DMS 273 treated with DMSO at 0.1 percent for 48 hours (cell line): ENCODE data around the gene CHD9.
"Not testable (repeated sequence)": the region's sequence is repeated elsewhere in the genome, so short reads cannot be mapped to it uniquely, and the experiment has no call there.

Experiments used
- DNase-seq: peaks from one replicate; lab custom pipeline; 2025; lab: John Stamatoyannopoulos, UW

CHD9 gene

DNA sequence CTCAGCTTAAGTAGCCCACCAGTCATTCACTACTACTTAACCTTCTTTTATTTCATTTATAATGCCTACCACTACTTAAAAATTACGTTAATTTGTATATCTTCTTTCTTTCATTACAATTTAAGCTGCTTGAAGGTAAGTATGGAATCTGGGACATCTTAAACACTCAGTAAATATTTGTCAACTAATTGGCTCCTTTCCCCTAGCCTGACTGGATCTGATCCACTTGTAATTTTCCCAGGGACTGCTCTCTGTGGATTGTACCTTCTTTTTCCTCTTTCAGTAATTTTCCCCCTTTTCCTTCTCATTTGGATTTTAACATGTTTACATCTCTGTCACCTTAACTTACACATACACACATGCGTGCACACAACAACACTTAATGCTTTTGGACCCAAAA is 227.1 kb downstream of the CHD9 start:
- DNase-seq: no peak

DNA sequence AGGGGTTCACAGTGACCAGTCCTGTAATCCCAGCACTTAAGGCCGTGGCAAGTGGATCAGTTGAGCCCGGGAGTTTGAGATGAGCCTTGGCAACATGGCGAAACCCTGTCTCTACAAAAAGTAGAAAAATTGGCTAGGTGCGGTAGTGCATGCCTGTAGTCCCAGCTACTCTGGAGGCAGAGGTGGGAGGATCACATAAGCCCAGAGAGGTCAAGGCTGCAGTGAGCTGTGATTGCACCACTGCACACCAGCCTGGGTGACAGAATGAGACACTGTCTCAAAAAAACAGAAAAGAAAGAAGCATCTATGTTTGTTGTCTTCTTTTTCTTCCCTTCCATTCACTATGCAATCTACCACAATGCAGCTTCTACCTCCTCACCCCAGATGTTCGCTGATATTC is 227.5 kb downstream of the CHD9 start:
- DNase-seq: no peak

GRCh38 chr16:53282975-53283946 is 228.5 kb downstream of the CHD9 start:
- peak; percentile 2 for DNase-seq

DNA sequence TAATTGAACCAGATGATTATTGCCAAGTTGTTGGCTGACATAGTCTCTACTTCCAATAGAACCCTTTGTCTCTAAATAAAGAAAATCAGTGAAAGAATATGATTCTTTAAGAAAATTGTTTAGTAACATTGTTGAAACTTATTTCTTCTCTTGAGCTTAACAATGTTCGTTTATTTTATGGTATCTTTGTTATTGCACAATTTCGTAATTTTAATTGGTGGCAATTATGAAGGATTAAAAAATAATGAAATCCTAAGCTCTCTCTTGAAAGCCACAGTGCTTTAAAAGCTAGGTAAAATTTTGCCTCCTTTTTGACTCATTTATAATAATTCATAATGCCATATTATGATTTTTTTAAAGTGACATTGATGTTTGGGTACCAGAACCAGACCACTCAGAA is 230.4 kb downstream of the CHD9 start:
- no peak for DNase-seq

DNA sequence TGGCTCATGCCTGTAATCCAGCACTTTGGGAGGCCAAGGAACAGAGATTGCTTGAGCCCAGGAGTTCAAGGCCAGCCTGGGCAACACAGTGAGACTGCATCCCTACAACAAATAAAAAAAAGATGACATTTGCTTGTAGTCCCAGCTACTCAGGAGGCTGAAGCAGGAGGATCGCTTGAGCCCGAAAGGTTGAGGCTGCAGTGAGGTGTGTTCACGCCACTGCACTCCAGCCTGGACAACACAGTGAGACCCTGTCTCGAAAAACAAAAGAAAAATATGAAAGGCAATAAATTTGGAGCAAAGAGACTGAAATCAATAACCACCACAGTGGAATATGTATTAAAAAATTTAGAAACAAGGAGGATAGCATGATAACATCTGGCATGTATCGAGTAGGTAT is 235.7 kb downstream of the CHD9 start:
- no peak for DNase-seq

DNA sequence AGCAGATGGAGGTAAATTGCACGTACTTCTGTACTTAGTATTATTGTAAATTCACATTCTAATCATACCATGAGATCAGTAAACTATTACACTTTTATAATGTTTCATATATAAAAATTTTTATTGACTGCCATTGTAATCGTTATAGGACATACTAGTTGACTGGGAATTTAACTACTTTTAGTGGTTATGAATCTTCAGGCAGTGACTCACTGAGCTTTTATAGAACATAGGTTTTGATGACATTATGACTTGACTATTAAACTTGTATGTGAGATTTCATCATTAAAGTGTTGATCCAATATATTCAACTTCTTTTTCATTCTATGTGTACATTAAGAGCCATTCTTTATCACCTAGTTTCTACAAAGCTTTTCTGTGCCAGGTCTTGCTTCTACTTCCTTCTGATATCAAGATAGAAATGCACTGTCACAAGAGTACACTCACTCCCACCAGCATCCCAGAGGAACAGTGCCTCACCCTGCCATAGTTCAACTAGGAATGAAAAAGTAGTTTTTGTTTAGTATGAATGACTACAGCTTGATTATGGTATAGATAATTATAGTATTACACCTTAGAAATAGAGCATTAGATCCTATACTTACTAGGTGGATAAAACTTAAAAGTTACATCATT is 237.1 kb downstream of the CHD9 start:
- DNase-seq: no peak

DNA sequence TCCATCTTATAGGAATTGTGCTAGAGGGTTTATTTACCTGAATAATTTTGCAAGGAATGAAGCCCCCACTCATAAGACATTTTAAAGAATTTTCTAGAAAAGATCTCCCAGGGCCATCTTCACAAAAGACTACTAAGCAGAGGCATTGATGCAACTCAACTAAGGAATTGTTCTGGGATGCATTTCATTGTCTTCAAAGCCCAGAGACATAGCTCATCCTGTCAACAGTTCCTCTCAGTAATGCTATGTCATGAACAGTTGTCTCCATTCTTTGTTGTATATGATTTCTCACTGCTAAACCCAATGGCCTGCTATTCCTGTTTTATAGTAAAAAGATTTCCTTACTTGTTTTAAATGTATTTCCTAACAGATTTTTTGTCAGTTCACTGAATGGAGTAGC is 242.7 kb downstream of the CHD9 start:
- no peak for DNase-seq

DNA sequence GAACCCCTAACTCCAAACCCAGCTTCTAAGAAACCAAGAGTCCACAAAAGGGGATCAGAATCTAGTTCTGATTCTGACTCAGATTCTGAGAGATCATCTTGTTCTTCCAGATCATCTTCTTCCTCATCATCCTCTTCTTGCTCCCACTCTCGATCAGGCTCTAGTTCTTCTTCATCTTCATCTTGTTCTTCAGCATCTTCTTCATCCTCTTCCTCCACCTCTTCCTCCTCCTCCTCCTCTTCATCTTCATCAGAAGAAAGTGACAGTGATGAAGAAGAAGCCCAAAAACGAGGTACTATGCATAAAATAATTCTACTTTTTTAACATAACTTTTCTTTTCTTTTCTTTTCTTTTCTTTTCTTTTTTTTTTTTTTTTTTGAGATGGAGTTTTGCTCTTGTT is 249.5 kb downstream of the CHD9 start:
- no peak for DNase-seq

DNA sequence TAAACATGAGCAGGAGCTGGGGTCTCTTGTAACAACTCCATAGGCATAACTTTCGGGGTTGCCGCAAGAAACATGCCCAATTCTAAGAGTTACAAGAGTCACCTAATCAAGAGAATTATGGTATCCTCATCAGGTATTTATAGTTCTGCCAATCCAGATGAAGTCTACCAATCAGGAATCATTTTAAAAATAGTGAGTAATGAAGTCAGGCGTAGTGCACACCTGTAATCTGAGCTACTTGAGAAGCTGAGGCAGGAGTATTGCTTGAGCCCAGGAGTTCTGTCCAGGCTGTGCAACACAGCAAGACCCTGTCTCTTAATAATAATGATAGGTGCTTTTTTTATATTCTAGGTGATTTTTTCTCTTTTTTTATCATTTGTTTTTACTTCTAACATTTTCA is 251.0 kb downstream of the CHD9 start:
- DNase-seq: no peak

GRCh38 chr16:53309457-53309856 is 254.7 kb downstream of the CHD9 start:
- DNase-seq: no peak

DNA sequence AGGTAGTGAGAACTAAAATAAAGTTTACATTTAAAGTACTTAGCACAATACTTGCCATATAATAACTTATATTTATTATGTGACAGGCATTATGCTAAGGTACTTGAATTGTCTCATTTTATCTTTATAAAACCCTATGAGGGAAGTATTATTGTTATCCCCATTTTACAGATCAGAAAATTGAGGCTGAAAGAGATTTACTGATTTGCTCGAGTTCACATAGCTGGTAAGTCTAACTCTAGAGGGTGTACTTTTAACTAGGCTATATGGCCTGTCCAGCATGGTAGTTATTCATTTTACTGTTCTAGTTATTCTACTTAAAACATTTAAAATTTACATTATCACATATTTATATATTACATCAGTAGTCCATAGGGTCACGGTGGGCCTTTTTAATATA is 266.2 kb downstream of the CHD9 start:
- no peak for DNase-seq

DNA sequence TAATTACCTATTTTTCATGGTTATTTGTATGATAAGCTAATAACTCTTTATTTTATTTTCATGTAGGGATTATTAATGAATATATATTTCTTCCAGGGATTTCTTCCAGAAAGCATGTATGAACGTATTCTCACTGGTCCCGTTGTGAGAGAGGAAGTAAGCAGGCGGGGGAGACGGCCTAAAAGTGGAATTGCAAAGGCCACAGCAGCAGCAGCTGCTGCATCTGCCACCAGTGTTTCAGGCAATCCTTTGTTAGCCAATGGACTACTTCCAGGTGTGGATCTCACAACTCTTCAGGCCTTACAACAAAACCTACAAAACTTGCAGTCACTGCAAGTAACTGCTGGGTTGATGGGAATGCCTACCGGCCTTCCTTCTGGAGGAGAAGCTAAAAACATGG is 269.1 kb downstream of the CHD9 start:
- DNase-seq: no peak

GRCh38 chr16:53330991-53331390 is 276.2 kb downstream of the CHD9 start:
- not testable (repeated sequence) for DNase-seq

DNA sequence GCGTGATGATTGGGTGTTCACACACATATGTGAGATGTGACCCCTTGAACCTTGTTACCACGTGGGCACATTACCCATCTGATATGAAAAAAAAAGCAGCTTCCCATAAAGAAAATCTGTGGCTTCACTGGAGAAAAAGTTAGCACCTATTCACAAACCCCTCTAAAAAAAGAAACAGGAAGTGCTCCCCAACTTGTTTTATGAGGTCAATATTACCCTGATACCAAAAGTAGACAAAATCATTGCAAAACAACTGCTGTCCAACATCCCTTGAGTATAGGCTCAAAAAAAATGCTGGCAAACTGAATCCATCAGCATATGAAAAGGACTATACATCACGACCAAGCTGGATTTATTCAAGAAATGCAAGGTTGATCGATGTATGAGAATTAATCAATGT is 279.8 kb downstream of the CHD9 start:
- no peak for DNase-seq

- DNase-seq: no peak
Observed at GRCh38 chr16:53337294-53337693, 282.5 kb downstream of the CHD9 start.

DNA sequence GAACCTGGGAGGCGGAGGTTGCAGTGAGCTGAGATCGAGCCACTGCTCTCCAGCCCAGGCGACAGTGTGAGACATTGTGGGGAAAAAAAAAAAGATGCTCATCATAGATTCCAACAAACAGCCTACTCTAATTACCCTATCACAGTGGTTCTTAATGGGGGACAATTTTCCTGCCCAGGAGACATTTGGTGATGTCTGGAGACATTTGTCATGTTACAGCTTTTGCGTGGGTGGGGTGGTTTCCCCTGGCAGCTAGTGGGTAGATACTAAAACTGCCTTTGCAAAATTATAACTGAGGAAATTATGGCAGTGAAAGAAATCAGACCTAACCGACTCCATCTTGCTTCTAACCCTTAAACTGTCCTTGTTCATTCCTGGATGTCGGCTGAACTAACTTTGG is 287.0 kb downstream of the CHD9 start:
- no peak for DNase-seq

DNA sequence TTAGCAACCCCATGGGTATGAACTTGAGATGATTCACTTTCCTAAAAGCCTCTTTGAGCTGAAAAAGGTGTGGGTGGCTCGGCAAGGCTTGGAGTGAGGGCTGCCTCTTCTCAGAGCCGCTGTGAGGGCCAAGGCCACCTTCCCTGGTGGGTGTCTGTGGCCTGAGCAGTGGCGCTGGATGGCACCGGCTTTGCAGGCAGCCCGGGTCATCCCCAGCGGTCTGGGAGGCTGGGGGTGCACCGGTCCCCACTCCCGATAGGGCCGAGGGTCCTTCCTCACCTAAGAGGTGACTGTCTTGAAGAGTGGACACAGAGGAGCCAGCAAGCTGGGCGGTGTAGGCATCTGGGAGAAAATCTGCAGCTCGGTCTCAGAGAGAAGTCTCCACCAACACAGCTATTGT is 300.3 kb downstream of the CHD9 start:
- DNase-seq: no peak

- DNase-seq: no peak
Observed at GRCh38 chr16:53356478-53357207, 301.9 kb downstream of the CHD9 start.

DNA sequence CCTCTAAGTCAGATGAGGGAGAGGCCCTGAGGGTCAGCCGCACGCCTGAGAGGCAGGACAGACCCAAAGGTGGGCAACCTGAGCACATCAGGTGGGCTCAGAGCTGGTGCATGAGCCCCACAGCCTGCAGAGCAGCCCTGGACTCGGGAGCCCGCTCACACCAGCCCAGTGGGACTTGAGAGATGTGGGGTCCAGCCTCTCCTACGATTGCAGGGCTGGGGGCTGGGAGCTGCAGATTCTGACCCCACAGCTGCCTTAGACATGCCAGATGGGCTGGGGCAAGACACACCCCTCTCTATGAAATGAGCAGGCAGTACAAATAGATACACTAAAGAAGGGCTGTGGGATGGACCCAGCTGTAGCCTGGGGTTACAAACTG is 302.4 kb downstream of the CHD9 start:
- no peak for DNase-seq

DNA sequence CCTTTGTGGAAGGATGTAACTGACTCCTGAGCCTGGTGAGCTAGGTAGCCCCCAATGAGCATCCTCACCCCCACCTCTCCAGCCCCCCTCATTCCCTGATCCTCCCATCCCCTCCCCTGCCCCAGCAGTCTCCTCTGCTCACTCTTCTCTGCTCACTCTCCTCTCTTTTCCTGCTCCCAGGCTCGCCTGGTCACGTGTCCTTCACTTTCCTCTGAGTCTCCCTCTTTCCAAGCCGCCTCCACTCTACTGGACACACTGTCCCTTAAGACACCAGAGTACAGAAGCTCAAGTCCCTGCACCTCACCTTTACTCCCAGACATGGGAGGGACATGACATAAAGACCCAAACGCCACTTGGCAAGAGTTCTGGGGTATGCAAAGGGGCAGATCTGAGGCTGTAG is 303.2 kb downstream of the CHD9 start:
- no peak for DNase-seq

DNA sequence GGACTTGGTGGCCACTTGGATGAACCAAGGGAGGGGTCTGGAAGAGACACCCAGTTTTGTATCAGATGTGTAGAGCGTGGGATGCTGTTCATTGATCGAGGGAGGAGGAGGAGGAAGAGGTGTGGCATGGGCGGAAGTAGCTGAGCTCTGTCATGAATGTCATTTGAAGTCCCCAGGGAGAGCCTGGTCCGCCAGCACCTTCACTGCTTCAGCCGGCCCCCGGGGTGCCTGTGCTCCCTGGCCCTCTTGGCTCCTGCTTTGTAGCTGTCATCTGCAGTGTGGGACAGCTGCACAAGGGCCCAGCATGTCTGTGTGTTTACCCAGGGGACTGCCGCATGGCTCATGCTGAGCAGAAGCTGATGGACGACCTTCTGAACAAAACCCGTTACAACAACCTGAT is 304.1 kb downstream of the CHD9 start:
- DNase-seq: no peak

- DNase-seq: no peak
Observed at GRCh38 chr16:53369921-53370320, 315.1 kb downstream of the CHD9 start.

DNA sequence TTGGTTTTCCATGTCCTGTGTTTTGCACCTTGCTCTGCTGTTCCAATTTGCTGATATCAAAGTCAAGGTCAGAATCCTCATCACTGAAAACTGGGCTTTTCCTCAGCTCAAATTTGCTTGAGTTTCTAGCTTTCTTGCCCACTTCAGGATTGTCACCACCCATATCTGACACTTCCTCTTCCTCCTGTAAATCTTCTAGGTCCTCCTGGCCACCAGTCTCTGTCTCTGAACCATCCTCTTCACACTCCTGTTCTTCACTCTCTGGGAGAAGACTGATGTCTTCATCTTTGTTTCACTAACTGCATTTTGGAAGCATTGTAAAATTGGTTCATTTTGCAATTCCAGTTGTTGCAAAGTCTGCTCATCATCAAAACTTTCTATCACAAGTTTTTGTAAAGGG is 316.0 kb downstream of the CHD9 start:
- DNase-seq: no peak
